ENCODE results near the gene ARL11.
"Not testable (repeated sequence)": the region's sequence is repeated elsewhere in the genome, so short reads cannot be mapped to it uniquely, and the experiment has no call there.

The ARL11 gene

GRCh38 chr13:49610176-49610575 lies 18.1 kb upstream of the ARL11 start:
- peaks cover 12% of the 10 kb centered on the region for H3K9me3 Mint-ChIP-seq
- peaks cover 11% of the 10 kb centered on the region for H3K4me1 Mint-ChIP-seq
- no peak for DNase-seq
- no peak overlapping the region for H3K4me3 Mint-ChIP-seq
- no peaks in the 10 kb centered on the region for H3K36me3 Mint-ChIP-seq (ENCODE audit: low read depth)
- TF ChIP-seq CTCF (IDR thresholded peaks at IDR 0.05): no peak
- no peak overlapping the region for H3K27ac Mint-ChIP-seq
- H3K27me3 Mint-ChIP-seq (ENCODE audit: low read depth, poor library complexity): peaks cover 7% of the 10 kb centered on the region

- not testable (repeated sequence) for H3K4me1 Mint-ChIP-seq; H3K27me3 Mint-ChIP-seq (ENCODE audit: low read depth, poor library complexity); DNase-seq; H3K36me3 Mint-ChIP-seq (ENCODE audit: low read depth); H3K4me3 Mint-ChIP-seq; H3K27ac Mint-ChIP-seq
- peaks cover 12% of the 10 kb centered on the region for H3K9me3 Mint-ChIP-seq
These were observed 16.3 kb upstream of the ARL11 start for GRCh38 chr13:49612042-49612441.

- TF ChIP-seq CTCF (IDR thresholded peaks at IDR 0.05): no peak
- Mint-ChIP-seq H3K4me3 (no peak overlapping the region), H3K4me1 (peaks cover 4% of the 10 kb centered on the region)
These were observed 12.3 kb upstream of the ARL11 start for GRCh38 chr13:49615836-49616675.

GRCh38 chr13:49616676-49617065 lies 11.6 kb upstream of the ARL11 start:
- DNase-seq: no peak
- no peak for TF ChIP-seq CTCF (IDR thresholded peaks at IDR 0.05)
- H3K4me1 Mint-ChIP-seq: peaks cover 4% of the 10 kb centered on the region
- H3K4me3 Mint-ChIP-seq: no peak overlapping the region
- no peaks in the 10 kb centered on the region for H3K36me3 Mint-ChIP-seq (ENCODE audit: low read depth)
- H3K27ac Mint-ChIP-seq: peak overlapping the region; percentile 8
- H3K27me3 Mint-ChIP-seq (ENCODE audit: low read depth, poor library complexity): peaks cover 3% of the 10 kb centered on the region
- peaks cover 8% of the 10 kb centered on the region for H3K9me3 Mint-ChIP-seq

More at GRCh38 chr13:49615836-49616675, 12.3 kb upstream of the ARL11 start:
- no peak for DNase-seq
- H3K27ac Mint-ChIP-seq: peak overlapping the region; percentile 8
- H3K36me3 Mint-ChIP-seq (ENCODE audit: low read depth): no peaks in the 10 kb centered on the region
- H3K27me3 Mint-ChIP-seq (ENCODE audit: low read depth, poor library complexity): peaks cover 3% of the 10 kb centered on the region
- H3K9me3 Mint-ChIP-seq: peaks cover 12% of the 10 kb centered on the region

GRCh38 chr13:49620170-49620621 lies 8.1 kb upstream of the ARL11 start:
- TF ChIP-seq CTCF (IDR thresholded peaks at IDR 0.05): no peak
- Mint-ChIP-seq H3K4me3 (no peak overlapping the region), H3K27me3 (ENCODE audit: low read depth, poor library complexity) (peaks cover 3% of the 10 kb centered on the region), H3K4me1 (peaks cover 4% of the 10 kb centered on the region), H3K27ac (no peak overlapping the region), H3K36me3 (ENCODE audit: low read depth) (no peaks in the 10 kb centered on the region), H3K9me3 (no peaks in the 10 kb centered on the region)
- no peak for DNase-seq

GRCh38 chr13:49622174-49622946 lies 5.9 kb upstream of the ARL11 start:
- no peaks in the 10 kb centered on the region for H3K27me3 Mint-ChIP-seq (ENCODE audit: low read depth, poor library complexity)
- DNase-seq: no peak

More at GRCh38 chr13:49622174-49622946, 5.9 kb upstream of the ARL11 start:
- Mint-ChIP-seq H3K4me3 (no peak overlapping the region), H3K4me1 (peaks cover 15% of the 10 kb centered on the region), H3K9me3 (no peaks in the 10 kb centered on the region), H3K36me3 (ENCODE audit: low read depth) (no peaks in the 10 kb centered on the region), H3K27ac (no peak overlapping the region)
- no peak for TF ChIP-seq CTCF (IDR thresholded peaks at IDR 0.05)
